HG03520 (cell line): ENCODE data around the gene LYRM4.

Experiments
- ATAC-seq: cut with Tn5 transposase; IDR thresholded peaks from one replicate; pipeline ENCODE4 v1.9.1; 2021; ENCODE audit warnings: mild to moderate bottlenecking, moderate library complexity; ENCODE audit not compliant: unreplicated experiment

LYRM4 gene

DNA sequence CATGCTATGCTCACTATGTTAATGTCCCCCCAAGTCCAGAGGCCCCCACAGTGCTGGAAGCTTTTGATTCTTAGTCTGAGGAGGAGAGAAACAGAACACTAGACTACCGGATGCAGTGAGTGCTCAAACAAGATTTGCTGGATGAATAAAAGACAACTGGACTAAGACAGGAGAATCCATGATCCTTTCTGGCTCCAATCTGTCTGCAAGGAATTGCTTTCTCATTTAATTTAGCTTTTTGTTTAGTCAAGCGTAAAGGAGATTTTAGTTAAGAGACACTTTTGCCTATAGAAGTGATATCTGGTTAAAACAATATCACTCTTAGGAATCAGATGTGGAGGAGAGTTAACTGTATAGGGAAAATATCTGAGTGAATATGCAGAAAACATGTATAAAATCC is 13.5 kb downstream of the LYRM4 start:
- ATAC-seq, result no peak

DNA sequence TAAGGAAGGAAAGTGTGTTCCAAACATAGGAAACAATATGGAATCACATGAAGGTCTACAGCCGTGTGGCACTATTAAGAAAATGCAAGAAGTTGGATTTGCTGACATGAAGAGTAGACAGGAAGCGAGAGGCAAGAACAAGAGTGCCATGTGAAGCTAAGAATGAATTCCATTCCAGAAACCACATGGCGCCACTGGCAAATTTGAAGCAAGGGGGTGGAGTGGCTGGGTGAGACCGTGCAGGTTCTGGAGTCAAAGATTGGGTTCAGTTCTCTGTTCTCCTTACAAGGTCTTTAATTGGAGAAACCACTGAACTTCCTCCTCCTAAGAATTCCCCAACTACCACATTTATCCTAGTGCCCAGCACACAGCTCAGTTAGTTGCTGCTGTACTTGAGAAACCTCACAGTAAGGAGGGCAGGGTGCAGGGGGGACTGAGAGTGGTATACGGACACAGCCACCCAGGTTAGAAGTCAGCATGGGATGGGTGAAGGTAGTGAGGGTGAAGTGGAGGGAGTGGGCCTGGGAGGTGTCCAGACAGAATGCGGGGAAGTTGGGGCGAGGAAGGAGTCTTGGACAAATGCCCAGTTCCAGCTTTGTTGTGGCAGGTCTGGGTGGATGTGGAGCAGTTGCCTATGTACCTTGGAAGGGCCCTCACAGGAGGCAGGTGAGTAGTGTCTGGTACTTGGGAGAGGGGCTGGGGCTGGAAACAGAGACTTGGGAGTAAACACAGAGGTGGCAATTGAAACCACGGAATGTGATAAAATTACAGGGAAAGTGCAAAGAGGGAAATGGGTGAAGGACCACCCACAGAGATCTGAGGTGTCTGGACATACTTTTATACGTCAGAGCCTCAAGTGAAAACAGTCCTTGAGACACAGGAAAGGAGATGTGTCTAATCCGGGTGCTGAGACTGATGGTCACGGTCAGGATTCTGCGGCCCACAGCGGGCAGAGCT is 14.3 kb downstream of the LYRM4 start:
- no peak for ATAC-seq

DNA sequence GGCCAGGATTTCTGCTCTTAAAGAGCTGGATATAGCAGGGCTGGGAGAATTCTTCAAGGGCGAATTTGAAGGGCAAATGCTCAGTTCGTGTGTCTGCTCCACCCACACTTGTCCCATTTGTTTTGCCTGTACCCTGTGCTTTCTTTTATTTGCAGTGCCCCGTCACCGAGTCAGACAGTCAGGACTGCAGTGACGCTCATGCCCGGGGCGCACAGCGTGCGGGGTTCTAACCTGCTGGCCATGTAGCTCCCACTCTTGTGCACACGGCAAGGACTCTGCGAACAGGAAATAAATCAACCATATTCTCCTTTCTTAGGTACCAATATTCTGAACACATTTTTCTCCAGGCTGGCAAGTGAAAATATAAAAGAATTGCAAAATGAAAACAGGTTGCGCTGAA is 17.7 kb downstream of the LYRM4 start:
- no peak for ATAC-seq

DNA sequence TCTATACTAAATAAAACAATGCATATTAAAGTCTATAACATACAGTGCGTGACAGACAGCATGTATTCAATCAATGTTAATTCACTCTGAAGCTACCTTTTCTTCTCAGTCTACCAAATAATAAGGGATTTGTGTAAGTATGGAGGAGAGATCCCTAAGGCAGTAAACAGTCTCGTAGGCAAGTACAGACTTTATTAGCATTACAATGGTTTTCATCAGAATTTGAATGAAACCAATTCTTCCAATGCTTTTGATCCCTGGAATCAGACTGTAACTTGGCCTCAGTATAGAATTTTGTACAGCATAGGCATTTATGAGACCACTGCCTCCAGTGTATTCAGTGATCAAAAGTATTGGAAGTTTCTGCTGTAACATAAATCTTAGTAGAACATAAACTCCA is 19.5 kb downstream of the LYRM4 start:
- no peak for ATAC-seq

DNA sequence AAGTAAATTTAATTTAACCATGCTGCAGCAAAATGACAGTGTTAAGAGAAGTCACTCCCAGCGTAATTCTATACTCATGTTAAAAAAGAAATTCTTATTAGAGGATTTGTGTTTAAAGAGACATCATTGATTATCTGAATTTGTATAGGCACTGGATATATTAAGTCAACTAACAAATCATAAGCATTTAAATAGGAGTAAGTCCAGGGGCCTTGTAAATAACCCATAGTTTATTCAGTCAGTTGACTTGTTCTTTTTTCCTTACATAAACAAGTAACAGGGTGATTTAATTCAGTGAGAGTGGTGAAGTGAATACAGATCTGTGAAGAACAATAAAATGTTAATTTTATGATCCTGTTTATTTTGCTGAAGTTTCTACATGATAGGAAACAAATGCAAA is 22.4 kb downstream of the LYRM4 start:
- no peak for ATAC-seq

DNA sequence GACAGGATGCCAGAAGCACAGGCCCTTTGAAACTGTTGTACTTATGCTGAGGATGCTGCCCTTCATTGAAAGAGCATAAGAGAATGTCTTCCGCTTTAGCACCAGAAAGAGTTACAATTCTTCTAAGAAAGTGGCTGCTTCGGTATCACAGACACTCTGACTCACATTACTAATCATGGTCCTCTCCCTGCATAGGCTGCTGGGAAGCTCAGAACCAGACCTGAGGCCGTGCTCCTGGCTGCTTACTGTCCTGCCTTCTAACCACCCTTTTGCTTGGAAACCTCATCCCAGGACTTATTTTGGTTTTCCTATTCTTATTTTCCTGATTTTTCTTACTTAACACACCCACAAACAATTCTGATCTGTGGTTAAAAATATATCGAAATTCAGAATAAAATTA is 22.9 kb downstream of the LYRM4 start:
- ATAC-seq, result no peak

DNA sequence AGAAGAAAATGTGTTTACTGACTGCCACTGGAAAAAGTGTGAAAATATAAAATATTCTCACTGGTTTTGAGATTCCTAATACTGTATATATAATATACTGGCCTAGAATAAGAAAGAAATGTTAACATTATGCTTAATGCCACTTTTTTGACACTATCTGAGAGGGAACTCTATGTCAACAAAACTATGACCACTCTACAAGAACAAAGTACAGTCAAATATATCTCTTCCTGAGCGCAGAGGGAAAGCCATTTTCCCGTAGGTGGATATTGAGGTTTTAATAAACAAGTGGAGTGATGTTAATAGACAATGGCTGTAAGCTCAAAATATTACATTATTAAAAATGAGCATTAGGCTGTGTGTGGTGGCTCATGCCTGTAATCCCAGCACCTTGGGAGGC is 24.9 kb downstream of the LYRM4 start:
- ATAC-seq, result no peak

DNA sequence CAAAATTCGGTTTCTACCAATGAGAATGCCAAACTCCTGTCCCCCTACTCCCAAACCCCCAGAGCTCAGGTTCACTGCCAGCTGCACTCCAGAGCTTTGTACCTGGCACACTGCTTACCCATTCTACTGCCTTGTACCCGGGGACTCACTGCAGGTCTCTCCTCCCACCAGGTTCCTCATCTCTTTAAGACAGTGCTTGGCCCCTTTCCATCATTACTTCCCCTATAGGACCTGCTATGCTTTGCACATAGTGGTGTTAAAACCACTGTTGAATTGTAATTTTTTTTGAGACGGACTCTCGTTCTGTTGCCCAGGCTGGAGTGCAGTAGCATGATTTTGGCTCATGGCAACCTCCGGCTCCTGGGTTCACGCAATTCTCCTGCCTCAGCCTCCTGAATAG is 25.9 kb downstream of the LYRM4 start:
- no peak for ATAC-seq

DNA sequence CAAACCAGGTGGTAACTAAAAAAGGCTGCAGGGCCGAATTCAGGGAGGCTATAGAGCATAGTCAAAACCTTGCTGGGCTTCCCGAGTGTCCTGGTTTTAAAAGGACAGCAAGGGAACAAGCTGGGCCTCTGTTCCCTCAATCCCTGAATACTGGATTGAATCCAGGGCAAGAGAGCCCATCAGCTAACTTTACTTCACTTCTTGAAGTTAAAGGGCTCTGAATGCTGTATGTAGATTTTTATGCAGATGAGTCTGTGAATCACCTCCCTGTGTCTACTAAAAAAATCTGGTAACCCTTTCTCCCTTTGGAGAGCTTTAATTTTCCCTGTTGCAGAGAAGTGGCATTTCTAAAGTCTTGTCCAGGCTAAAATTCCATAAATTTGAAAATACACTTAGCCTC is 29.5 kb downstream of the LYRM4 start:
- ATAC-seq, result no peak

DNA sequence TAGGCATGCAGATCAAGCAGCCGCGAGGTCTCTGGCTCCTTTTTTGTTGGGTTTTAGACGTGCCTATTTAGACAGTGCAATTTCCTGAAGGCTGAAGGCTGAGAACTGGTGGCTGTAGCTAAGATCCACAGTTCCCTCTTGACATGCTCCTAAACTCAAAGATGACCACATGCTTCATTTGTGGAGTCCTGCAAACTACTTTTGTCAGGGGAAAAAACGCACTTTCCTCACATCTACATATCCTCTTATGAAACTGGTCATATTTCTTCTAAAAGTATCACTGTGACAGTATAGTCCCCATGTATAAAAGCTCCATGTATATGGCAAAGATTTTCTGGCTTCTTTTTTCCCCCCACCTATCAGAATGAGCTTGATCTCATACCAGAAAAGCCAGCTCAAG is 30.7 kb downstream of the LYRM4 start:
- ATAC-seq, result no peak

DNA sequence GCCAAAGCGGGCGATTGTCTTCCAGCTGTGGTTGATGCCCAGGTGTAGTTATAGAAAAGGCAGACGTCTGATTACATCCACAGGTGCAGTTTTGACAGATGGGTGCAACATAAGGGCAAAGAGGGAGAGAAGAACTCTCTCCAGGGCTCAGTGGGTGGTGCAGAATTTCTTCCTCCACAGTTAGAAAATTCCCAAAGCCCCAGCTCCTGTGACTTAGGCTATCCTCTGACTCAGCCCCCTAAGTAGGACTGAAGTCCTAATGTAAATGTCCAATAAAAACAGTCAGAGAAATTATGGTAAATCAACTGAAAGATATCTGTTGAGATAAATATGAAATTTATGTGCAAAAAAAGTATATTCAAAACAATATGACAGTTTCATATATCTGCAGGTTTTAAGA is 31.4 kb downstream of the LYRM4 start:
- ATAC-seq, result no peak

DNA sequence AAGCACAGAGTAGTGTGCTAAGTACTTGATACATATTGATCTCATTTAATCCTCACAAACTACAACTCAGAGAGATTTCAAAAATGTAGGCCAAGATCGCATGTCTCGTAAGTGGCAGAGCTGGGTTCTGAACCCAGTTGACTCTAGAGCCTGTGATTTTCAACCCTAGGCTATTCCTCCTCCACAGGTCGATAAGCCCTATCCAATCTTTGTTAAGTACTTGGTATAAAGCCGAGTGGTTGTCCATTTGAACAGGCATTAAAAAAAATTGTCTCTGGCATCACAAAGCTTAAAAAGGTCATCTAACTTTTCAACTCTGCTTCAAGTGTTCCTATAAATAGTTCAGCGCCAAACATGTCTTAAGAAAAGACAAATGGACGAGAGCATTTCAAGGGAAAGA is 37.4 kb downstream of the LYRM4 start:
- no peak for ATAC-seq

DNA sequence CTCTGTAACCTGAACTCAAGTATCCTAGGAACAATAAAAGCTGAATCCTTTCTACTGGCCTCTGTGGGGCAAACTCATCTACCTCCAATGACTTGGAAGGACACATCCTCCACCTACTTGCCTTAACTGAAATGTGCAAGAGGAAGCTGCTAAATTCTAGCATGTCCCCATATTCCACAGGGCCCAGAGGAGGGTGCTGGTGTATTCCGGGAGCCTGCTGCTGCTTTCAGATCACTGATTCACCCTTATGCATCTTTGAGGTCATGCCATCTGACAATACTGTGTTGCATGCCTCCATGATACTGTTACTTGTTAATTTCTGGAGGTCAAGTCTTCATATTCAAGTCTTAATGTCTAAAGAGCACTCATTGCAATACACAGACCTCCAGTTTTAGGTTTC is 40.3 kb downstream of the LYRM4 start:
- ATAC-seq, result no peak

DNA sequence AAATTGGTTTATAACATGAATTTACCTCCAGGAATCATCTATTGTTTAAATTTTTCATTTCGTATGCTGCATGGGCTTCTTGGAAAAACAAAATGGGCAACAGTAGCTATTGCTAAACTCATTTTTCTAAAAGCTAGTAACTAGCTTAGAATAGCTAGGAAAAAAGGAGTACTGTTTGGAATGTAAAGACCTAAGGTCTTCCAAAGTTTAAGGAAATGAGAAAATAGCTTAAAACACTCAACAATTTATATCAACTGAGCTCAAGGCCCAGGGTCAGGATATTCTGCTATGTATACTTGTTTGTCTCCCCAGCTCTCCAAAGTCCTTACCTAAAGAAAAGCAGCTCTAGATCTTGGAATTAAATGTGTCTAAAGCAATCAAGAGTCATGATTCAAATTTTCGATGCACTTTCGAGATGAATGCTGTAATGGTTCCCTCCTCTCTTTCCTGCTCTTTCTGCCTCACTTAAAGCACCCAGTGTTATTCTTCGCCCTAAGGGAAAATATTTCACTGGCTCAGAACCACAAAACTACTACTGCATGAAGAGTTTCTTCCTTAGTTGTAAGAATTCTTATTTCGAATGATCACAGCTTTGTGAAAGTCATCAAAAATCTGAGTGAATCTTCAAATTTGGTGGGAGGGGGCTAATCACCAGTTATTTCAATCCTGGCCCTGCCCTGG is 41.6 kb downstream of the LYRM4 start:
- no peak for ATAC-seq

DNA sequence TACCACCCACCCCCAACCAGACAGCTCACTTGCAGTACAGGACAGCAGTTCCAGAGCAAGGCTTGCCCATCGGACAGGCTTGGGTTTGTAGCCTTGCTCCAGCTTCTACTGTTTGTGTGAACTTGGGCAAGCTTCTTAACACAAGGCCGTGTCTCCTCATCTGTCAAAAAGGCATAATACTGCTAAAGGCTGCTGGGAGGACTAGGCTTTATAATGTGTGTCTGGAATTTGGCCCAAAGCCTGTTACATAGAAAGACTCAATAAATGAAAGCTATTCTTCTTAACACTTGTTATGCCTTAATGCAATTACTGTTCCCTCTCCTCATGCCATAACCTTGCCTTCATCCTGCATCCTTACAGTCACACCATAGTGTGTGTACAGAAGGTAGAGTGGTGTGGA is 43.4 kb downstream of the LYRM4 start:
- ATAC-seq, result no peak

DNA sequence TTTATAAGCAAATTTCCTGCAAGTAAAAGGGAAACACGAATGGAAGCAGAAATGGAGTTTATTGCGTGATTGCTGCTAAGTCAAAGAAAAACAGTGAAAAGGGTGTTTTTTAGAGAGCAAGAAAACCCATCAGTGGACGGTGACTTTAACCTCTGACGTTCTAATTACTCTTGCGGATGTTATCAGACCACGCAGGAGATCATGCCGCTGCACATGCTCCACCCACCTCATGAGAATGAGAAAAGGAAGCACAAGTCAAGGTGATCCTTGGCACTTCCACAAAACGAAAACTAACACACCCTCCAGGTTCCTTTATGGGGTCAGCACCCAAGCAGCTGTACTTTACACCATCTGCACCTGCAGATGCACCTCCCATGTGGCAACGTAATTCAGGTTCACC is 45.0 kb downstream of the LYRM4 start:
- ATAC-seq, result no peak

DNA sequence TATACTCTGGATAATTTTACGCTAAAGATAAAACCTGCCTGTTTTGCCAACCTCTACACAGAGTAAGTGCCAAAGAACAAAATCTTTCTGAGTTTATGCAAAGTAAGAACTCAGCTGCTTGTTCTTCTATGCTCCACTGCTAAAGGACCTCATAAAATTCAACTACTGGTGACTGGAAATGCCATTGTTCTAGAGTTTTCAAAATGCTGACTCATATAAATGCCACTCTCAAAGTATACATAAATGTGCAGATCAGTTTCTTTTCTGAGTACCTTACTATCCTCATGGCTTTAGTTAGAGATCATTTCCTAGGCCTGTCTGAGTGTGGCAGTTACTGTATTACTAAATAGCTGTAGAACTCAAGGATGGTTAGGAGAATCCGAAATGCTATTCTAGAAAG is 45.6 kb downstream of the LYRM4 start:
- no peak for ATAC-seq

DNA sequence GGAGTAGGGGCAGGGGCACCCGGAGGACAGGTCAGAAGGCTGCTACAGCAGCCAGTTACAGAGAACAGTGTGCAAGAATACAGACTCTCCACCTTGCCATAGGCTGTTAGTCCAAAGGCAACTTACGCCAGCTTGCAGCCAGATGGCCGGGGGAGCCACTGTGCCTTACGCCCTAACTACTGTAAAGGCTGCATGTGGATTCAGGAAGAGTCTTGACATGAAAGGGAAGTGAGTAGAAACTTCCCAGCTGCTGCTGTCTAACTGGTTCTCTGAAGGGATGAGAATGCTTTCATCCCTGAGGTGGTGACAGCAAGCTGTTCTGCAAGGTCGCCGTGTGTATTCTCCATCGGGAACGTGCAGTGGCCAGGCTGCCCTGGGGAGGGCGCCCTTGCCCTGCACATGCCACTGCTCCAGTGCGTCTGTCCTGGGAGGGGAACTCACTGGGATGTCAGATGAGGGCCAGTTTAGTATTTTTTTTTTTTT is 46.1 kb downstream of the LYRM4 start:
- no peak for ATAC-seq

DNA sequence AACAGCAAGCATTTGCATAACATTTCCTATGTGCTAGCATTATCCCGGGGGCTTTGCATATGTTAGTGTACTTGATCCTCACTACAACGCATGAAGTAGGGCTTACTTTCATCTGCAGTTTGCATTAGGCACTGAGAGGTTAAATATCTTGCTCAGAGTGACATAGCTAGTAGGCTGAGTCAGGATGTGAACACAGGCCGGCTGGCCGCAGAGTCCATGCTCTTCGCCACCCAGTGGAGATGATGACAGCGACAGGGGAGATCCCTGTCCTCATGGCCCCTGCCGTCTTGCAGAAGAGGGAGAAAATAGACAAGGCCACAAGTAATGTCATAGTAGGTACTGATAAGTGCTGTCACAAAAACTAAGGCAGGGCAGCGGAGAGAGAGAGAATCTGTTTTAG is 46.9 kb downstream of the LYRM4 start:
- no peak for ATAC-seq

DNA sequence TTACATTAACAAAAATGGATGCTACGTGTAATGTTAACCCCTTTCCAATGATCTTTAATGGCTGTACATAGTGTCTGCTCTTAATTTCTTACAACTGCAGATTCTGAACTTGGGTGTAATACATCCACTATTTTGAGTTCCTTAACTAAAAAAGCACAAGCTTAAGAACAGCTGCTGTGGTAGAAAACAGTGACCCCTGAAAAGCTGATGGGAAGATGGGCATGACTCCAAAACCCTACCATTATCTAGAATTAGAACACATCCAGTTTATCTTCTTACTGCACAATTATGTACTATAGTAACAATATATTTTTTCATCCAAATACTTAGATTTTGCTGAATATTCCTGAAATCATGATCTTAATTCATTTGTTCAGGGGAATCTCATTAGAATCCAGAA is 49.3 kb downstream of the LYRM4 start:
- no peak for ATAC-seq

DNA sequence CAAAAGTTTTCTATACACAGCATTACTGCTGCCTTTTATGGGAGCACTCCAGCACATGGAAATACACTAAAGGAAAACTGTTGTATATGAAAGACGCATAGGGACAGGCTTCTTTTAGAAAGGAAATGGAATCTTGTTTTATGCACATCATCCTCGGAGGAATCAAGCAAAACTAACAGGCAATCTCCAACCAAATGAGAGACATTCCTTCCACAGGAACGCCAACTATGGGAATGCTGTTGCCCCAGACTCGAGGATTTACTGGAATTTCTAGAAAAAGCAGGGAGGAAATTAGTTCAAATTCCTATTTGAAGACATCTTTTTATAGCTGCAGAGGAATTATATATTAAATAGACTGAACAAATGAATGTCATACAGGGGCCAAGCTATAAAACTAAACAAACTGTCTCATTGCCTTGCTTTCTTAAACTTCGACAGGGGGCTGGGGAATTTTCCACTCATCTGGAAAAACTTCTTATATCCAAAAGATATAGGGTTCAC is 52.2 kb downstream of the LYRM4 start:
- ATAC-seq, result no peak

DNA sequence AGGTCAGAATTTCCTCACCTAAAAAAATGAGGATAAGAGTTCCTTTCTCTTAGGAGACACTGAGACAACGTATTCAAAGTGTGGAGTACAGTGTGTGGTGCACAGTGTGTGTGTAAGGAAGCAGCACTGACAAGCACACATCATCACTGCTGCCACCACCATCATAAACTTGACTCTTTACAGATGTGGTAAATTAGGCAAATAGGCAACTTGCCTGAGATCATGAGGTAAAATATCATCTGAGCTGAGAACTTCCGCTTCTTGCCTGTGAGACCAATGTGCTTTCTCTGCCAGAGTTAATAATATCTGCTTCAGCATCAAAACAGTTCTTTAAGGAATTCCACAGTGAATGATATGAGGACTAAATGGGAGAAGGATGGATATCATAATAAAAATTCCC is 52.7 kb downstream of the LYRM4 start:
- ATAC-seq, result no peak
